Activated CD8-positive, alpha-beta memory T cell treated with anti-CD3 and anti-CD28 coated beads, Interleukin-2, amount 50 U/mL, for 24 hours (primary cell): ENCODE results near the gene SIK1.
"Not testable (repeated sequence)": the region's sequence is repeated elsewhere in the genome, so short reads cannot be mapped to it uniquely, and the experiment has no call there.

Experiments
- DNase-seq: peaks from one replicate; pipeline ENCODE4 v3.0.0-alpha.2; 2020; ENCODE audit errors: extremely low read depth

Gene SIK1

DNA sequence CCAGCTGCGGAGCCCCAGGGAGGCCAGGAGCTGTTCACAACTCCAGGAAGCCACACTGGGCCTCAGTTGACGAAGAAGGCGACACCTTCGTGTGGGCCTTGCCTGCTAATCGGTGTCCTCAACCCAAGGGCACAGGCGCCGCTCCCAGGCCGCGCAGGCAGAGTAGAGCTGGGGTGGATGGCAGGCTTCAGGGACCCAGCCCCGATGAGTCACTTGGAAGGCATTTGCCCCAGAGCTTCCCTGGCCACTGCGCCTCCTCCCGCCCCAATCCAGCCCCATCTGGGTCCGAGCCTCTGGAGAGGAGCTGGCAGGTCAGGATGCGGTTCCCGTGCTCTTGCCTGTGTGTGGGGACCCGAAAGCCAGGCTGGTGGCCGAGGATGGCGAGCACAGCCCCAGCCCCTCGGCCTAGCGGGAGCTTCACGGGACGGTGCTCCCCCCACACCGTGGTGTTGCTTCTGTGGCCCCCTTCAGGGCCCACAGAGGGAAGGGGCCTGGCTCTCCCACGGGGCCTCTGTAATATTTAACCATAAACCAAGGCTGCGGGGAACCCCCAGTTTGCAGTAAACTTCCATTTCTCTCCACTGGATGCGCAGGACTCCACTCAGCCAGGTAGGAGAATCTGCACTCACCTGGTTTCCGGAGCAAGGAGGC lies 30.0 kb downstream of the SIK1 start:
- DNase-seq, result not testable (repeated sequence)

- not testable (repeated sequence) for DNase-seq
These were observed 43.6 kb downstream of the SIK1 start for GRCh38 chr21:43383351-43383750.

GRCh38 chr21:43382902-43383301 lies 44.0 kb downstream of the SIK1 start:
- not testable (repeated sequence) for DNase-seq

DNA sequence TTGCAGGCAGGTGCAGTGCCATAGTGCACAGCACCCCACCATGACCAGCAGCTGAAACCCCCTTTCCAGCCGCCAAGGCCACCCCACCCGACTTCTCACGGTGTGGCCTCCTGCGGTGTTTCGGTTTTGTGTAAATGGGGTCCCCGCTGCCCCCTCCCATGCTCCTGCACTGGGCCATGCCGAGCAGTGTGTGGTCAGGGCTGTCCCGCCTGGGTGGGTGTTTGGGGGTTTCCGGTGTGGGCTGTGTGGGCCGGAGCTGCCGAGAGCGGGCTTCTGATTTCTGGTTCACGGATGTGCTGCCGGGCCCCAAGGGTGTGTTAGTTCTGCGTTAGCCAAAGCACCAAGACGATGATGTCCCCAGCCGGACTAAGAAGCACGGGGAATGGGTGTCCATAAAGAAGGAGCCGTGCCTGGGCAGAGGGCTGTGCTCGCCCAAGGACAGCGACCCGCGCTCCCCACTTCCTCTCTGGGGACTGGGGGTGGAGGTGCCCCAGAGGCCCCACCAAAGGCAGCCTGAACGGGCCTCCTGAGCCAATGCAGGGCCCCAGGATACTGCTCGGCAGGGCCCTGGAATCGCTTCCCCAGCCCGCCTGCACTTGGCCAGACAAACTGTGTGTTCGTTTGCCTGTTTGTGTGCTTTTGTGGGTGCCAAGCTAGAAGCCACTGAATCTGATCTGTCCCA lies 45.9 kb downstream of the SIK1 start:
- DNase-seq, result not testable (repeated sequence)

- not testable (repeated sequence) for DNase-seq
These were observed 46.6 kb downstream of the SIK1 start for GRCh38 chr21:43380337-43380736.

DNA sequence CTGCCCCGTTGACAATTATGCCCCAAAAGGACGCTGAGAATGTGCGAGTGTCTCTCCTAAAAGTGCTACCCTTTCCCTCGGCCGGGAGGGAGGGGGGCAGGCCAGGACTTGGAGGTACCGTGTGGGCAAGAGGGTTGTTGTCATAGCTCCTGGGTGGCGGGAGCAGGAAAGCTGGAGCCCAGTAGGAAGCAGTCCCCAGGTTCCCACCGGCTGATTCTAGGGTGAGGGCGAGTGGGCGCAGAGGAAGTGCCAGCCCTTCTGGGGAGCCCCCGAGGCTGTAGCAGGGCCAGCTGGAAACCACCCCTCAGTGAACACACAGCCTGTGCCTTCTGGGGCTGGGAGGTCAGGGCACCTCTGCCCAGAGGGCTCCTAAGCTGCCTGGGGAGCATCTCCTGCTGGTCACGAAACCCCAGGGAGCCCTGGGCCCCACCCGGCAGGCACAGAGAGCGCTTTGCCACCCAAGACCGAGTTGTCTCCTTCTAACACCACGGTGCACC lies 47.3 kb downstream of the SIK1 start:
- not testable (repeated sequence) for DNase-seq

DNA sequence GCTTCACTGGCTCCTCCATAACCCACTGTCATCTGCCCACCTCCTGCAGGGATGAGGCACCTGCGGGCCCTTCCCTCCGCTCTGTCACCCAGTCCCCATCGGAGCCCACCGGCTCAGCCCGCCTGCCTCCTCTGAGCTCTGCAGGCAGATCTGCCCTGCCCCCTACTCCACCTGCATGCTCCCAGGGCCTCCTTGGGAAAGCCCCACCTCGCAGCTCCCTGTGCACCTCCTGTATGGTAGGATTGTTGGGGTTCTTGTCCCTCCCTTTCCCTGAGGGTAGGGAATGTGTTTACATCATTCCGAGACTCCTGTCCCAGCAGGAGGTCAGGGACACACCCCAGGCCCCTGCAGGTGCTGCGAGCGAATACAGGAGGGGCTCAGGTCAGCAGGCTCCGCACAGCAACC lies 50.5 kb downstream of the SIK1 start:
- DNase-seq, result no peak

DNA sequence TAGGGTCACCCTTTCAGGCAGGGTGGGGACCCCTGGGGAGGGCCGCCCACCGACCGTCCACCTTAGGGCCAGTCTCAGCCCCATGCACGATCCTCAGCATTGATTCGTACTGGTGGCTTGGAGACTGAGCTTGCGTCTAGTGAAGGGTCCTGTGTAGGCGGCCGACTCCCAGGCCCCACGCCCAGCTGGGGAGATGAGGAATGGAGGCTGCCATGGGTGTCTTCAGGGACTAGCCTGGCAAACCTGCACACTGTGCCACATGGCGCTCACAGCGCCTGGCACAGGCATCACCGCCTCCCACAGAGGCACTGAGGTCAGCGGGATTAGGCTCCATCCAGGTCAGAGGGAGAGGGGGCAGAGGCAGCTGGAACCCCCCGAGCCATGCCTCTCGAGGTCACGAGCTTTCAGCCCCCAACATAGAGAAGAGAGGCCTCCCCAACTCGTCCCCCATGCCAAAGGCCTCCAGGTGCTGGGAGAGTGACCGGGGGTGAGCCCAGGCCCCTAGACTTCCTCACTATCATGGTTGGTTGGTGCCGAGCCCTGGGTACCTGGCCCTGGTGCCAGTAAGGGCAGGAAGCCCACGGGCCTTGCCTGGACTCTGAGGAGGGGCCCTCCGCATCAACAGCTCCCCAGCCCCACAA lies 51.0 kb downstream of the SIK1 start:
- no peak for DNase-seq

DNA sequence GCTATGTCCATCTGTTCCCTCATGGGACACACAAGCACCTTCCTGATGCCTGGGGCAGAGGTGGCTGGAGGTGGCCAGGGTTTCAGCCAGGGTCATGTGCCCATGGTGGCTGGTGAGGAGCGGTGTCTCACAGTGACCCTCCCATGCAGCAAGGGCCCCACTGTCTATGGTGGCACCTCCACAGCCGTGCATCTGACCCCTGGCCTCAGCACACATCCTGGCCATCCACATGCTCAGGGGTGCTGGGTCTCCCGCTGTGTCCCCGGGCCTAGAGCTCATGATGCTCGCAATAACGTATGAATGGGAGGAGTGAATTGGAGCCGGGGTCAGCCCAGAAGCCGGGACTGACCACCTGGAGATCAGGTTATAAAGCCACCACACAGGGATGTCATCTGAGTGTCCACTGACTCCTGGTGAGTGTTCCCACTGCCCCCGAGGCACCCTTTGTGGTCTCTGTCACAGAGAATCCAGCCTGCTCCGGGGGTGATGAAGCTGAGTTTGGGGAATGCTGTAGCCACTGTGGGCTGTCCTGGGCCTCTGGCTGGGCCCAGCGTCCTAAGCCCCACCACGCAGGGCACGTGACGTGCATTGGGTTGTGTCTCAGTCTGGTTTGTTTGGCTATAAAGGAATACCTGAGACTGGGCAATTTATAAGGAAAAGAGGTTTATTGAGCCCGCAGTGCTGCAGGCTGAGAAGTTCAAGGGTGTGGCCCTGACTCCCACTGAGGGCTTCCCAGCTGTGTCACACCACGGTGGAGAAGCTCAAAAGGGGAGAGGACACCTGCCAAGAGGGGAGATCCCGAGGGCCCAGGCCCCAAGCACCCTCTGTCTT lies 51.7 kb downstream of the SIK1 start:
- no peak for DNase-seq

- no peak for DNase-seq
These were observed 52.6 kb downstream of the SIK1 start for GRCh38 chr21:43374228-43374885.

DNA sequence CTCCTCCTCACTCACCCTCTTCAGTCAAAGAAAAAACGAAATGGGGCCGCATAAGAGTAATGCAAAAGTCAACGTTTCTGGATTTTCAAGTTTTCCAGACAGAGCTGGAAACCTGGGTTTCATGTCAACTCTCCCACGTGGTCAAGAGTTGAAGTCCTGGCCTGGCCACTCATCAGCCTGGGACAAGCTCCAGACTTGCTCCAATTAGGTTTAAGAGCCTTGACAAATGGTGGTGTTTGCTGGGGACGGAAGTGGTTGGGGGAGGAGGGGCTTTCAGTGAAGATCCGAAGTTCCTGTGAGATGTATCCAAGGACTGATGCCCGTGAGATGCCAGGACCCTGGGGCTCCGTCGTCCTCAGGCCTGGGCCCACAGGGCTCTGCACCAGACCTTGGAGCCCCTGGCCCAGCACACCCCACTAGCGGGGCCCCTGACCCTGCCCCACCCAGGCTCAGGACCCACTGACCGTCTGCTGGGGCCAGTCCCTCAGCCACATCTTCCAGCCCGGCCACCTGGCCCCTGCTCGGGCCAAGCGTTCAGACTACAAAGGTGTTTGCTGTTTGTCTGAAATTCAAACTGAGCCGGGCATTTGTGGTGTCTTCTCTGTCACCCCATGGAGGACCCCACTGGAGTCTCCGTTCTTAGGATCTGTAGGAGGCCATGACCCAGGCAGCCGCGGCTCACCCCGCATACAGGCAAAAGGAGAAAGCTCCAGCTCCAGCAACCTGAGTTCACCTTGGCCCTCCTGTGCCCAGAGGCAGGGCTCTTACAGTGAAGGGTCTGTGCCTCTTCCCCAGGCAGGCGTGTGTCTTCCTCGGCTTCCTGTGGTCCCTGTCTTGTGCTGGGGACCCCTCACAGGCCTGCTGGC lies 53.3 kb downstream of the SIK1 start:
- DNase-seq, result no peak

DNA sequence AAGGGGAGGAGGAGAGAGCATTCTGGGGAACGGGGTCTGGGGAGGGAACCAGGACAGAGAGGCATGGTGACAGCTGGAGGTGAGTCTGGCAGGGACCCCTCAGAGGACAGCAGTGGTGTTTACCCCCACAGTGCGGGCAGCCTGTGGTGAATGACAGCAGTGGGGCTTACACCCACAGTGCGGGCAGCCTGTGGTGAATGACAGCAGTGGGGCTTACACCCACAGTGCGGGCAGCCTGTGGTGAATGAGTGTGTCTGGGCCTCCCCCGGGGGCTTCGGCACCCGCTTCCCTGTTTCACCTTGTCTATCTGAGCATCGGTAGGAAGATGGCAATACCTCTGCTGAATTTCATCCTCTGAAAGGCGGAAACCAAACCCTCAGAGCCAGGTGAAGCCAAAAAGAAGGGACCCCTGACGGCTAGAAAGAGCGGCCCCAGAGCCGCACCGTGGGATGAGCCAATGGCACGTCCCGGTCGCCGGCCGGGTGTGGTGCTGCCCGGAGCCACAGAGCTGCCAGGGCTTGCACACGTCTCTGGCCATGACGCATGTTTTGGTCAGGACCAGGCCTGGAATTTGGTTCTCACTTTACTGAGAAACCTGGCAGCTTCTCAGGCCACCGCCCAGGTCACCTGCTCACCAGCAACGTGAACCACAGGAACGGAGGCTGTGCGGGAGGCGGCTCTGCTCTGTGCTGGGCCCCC lies 54.1 kb downstream of the SIK1 start:
- DNase-seq, result no peak

DNA sequence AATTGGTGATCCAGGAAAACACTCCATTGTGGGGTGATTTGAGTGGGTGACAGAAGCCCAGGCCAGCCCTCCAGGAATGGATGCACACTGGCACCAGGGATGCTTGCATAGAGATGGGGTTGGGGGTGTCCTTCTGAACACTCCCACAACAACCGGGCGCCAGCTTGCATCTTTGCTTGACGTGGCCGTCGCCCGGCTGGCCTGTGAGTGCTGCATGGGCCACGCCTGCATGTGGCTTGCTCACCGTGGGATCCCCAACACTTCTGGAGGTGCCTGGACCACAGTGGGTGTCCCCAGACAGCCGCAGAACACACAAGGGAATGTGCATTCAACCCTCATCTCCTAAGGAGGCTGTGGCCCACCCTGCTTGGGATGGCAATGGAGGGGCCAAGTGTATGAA lies 55.1 kb downstream of the SIK1 start:
- no peak for DNase-seq

DNA sequence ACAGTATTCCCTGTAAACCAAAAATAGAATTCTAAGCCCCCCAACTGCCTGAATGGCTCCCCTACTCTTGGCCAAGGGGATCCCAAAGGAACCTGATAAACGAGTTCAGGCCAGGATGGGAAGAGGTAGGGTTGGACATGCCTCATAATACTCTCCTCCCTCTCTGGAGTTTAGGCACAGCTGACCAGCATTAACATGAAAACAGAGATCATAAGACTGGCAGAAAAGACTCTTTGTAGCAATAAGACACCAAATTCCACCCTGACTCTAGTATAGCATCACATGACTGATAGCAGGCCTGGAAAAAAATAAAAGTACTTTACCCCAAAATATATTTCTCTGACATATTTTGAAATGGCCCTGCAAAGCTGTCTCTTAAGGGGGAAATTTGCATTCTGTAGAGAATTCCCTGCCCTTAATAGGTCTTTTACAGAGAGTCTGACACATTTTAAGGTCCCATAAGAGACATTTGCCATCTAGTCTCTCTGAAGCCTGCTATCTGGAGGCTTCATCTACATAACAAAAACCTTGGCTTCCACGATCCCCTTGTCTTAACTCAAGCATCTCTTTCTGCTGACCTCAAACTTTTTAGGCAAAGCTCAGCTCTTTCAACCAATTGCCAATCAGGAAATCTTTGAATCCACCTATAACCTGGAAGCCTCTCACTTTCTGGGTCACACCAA lies 55.9 kb downstream of the SIK1 start:
- no peak for DNase-seq

DNA sequence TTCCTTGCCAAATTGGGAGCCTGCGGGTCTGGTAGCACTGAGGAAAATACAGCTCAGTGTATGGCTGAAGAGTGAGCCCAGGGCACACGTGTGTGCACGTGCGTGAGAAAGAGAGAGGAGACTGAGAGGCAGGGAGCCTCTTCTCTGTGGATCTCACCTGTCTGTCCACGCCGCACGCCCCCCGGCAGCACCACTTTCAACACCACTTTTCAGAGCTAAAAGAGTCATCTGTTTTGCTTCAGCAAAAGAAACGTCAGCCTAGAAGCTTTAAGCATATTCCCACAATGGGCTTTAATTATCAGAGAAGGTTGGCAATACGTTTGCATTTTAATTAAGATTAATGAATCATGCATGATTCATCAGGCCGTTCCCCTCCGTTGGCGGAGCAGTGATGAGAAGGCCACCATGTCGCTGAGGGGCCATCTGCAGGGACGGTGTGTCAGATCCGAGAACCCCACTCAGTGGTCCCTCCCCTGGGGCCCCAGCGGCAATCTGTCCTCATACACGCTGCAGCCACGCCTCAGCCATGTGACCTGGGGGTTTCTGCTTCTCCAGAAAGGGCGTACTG lies 56.8 kb downstream of the SIK1 start:
- DNase-seq, result no peak

DNA sequence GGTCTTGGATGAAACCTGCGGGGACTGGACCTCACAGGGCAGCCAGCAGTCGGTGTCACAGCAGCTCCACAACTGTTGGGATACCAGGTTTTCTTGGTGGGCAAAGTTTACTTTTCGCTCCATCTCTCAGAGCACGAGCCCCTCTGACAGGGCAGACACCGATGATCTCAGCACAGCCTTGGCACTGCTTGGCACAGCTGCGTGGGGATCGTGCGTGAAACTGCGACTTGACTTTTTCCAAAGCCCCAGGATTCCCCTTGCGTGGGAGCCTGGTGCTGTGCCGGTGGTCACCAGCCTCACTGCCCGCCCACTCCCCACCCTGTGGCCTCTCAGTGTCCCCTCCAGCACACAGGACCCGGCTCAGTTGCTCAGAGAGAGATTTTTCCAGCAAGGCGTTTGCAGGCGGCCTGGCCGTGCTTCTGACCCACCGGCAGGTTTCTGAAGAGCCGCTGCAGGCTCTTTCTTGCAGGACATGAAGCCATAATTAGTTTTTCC lies 57.3 kb downstream of the SIK1 start:
- no peak for DNase-seq

DNA sequence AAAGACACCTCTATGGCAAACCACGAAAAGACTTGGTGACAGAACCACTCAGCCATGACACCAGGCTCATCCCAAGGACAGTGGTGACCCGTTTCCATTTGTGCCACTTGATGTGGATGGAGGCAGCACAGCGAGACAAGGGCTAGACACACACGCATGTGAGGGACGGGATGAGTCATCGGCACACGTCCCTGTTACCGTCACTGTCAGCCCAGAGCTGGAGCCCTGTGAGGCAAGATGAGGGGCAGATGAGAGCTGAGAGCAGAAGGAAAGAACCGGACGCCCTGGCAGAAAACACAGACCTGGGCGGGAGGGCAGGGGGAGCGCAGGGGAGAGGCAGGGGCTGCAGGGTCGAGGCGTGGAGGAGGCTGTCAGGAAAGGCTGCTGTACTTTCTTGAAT lies 57.8 kb downstream of the SIK1 start:
- no peak for DNase-seq

- no peak for DNase-seq
These were observed 58.2 kb downstream of the SIK1 start for GRCh38 chr21:43368685-43369084.

DNA sequence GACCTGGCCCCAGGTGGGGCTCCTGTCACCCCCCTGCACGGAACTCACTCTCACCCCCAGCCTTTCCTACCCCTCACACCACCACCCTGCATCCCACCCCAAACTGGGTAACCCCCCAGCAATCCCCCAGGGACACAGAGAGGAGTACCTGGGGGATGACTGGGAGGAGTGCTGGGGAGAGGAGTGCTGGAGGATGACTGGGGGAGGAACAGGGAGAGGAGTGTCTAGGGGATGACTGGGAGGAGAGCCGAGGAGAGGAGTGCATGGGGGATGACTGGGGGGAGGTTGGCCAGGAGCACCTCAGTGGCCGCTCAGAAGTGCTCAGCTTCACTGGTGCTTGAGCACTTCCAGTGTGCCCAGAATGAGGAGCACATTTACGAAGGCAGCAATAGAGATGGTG lies 59.1 kb downstream of the SIK1 start:
- no peak for DNase-seq
